Vagina (tissue), 2 donors: ENCODE results near the gene SOX9.

Experiments
- CTCF ChIP-seq, 3 experiments: fragments of 450-650 bp in 2 of 3; fragments of 200-600 bp in 1 of 3; sonication (generic) in 1 of 3; IDR thresholded peaks; one replicate each; pipeline ENCODE4 v1.5.1; 2017 to 2019; ENCODE audit warnings: antibody characterized with exemption in 3 of 3, mild to moderate bottlenecking in 2 of 3, moderate library complexity in 2 of 3
- POLR2A ChIP-seq, 2 donors: fragments of 450-650 bp; IDR thresholded peaks; one replicate each; pipeline ENCODE4 v1.6.1; 2017; ENCODE audit warnings: antibody characterized with exemption in 2 of 2, mild to moderate bottlenecking in 2 of 2, moderate library complexity in 2 of 2
- POLR2AphosphoS5 ChIP-seq, 2 donors: sonication (generic); formaldehyde crosslinking; IDR thresholded peaks; one replicate each; pipeline ENCODE4 v1.9.0; 2017; ENCODE audit warnings: antibody characterized with exemption in 2 of 2, mild to moderate bottlenecking in 2 of 2, low read depth in 1 of 2; ENCODE audit not compliant: insufficient read depth in 1 of 2

DNA sequence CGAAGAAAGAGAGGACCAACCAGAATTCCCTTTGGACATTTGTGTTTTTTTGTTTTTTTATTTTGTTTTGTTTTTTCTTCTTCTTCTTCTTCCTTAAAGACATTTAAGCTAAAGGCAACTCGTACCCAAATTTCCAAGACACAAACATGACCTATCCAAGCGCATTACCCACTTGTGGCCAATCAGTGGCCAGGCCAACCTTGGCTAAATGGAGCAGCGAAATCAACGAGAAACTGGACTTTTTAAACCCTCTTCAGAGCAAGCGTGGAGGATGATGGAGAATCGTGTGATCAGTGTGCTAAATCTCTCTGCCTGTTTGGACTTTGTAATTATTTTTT lies 3.6 kb downstream of the SOX9 start:
- TF ChIP-seq POLR2A (IDR thresholded peaks at IDR 0.05) (no peak), CTCF (IDR thresholded peaks at IDR 0.05) (no peak), POLR2AphosphoS5 (IDR thresholded peaks at IDR 0.05; ENCODE audit: insufficient read depth in 1 of 2, low read depth in 1 of 2) (no peak)
